Testis (tissue), 3 donors: ENCODE data around the gene ITGB8. TPM values are rescaled to one million over a fixed set of nuclear protein-coding genes. Genes with fewer than 3 reads are reported as not detected.

Source experiments
- DNase-seq: peaks from one replicate; pipeline ENCODE4 v3.0.0-alpha.2; 2019
- H3K27ac ChIP-seq, 2 donors: fragments of 200-600 bp; sonication (generic); one replicate each; pipeline ENCODE4 v1.5.1; 2019
- H3K27me3 ChIP-seq: fragments of 200-600 bp; sonication (generic); one replicate; pipeline ENCODE4 v1.5.1; 2019
- H3K36me3 ChIP-seq: fragments of 200-600 bp; sonication (generic); one replicate; pipeline ENCODE4 v1.5.1; 2017; ENCODE audit warnings: low read depth; ENCODE audit errors: missing control alignments
- H3K4me1 ChIP-seq: fragments of 200-600 bp; sonication (generic); one replicate; pipeline ENCODE4 v1.5.1; 2019
- H3K4me3 ChIP-seq, 2 donors: fragments of 200-600 bp; sonication (generic); one replicate each; pipeline ENCODE4 v1.5.1; 2017 to 2019
- H3K9me3 ChIP-seq: fragments of 200-600 bp; sonication (generic); one replicate; pipeline ENCODE4 v1.5.1; 2017
- POLR2A ChIP-seq: fragments of 450-650 bp; IDR thresholded peaks from one replicate; pipeline ENCODE4 v1.6.1; 2017; ENCODE audit warnings: antibody characterized with exemption, mild to moderate bottlenecking, moderate library complexity
- WGBS, 2 donors: methylation state at CpG; one replicate each; pipeline ENCODE4 v1.1.5; 2018; 5-methylcytosine and 5-hydroxymethylcytosine counted together
- intact Hi-C: fragments of 100-400 bp; cut with DNase I; formaldehyde crosslinking; loops from one replicate; pipeline ENCODE4 v1.15.1; 2023; ENCODE audit warnings: low total_unique reads
- polyA plus RNA-seq: library from polyadenylated mRNA; stranded (reverse); fragments of 350-450 nt; fragmentation: Illumina TruSeq; extraction: RNeasy Lipid Tissue Mini Kit (QIAGEN cat#74804); gene quantifications from one replicate; pipeline ENCODE4 v1.2.3, GENCODE V29; 2014; ENCODE audit warnings: low read depth, low replicate concordance; ENCODE audit not compliant: insufficient read depth
- total RNA-seq, 2 donors: library from RNA; depleted of rRNA; stranded (reverse); fragments of >200 nt; gene quantifications; one replicate each; pipeline ENCODE4 v1.2.3, GENCODE V29; 2016
- TF ChIP-seq, protein P1 (sequence below), 3 experiments: fragments of 450-650 bp in 2 of 3; fragments of 200-600 bp in 1 of 3; sonication (generic) in 1 of 3; IDR thresholded peaks; one replicate each; pipeline ENCODE4 v1.5.1; 2016 to 2019; ENCODE audit warnings: antibody characterized with exemption in 3 of 3, mild to moderate bottlenecking in 2 of 3, moderate library complexity in 1 of 3

ITGB8 gene
- total and polyA plus RNA-seq, 3 donors from 2014 or later = 9.5 to 111 (median 104) TPM

DNA sequence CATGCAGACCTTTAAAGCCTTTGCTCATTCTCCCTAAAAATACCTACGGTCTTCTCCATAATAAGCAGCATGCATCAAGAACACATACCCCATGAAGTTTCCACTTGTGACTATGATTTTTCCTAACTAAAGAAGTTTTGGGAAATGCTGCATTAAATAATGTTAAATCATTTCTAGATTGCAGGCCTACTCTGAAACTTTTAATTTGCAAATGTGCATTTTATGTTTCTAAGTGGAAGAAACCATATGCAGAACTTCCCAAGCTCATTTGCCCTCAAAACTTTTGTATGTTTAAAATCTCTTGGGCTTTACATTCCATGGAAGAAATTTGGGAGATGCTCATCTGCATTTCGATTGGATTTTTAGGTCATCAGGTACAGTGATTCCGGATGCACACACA is 63.6 kb downstream of the ITGB8 start:
- no peak for DNase-seq
- no peaks in the 10 kb centered on the region for H3K36me3 ChIP-seq

DNA sequence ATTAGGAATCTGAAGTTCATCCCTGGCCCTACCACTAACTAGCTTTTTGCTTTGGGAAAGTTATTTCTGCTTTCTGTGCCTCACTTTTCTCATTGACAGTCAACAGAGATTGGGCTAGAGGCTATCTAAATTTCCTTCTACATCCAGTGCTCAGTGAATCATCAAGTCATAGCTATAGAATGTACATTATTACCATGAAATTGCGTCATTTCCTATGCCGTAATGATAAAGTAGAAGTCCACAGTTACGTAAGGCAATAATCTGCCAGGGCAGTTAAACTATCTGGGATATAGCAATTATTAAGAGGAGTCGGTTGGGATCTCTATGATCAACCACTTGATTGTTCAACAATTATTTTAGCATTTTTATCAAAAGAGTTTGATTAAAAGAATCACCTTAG is 64.4 kb downstream of the ITGB8 start:
- Histone ChIP-seq H3K27ac (no peak overlapping the region), H3K36me3 (no peaks in the 10 kb centered on the region), H3K4me3 (no peak overlapping the region), H3K27me3 (no peaks in the 10 kb centered on the region), H3K4me1 (no peaks in the 10 kb centered on the region), H3K9me3 (no peaks in the 10 kb centered on the region)
- TF ChIP-seq, protein P1, sequence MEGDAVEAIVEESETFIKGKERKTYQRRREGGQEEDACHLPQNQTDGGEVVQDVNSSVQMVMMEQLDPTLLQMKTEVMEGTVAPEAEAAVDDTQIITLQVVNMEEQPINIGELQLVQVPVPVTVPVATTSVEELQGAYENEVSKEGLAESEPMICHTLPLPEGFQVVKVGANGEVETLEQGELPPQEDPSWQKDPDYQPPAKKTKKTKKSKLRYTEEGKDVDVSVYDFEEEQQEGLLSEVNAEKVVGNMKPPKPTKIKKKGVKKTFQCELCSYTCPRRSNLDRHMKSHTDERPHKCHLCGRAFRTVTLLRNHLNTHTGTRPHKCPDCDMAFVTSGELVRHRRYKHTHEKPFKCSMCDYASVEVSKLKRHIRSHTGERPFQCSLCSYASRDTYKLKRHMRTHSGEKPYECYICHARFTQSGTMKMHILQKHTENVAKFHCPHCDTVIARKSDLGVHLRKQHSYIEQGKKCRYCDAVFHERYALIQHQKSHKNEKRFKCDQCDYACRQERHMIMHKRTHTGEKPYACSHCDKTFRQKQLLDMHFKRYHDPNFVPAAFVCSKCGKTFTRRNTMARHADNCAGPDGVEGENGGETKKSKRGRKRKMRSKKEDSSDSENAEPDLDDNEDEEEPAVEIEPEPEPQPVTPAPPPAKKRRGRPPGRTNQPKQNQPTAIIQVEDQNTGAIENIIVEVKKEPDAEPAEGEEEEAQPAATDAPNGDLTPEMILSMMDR (IDR thresholded peaks at IDR 0.05) = no peak
- no peak for TF ChIP-seq POLR2A
- 86 to 94% methylated on average over 4 of the region's 4 CpGs for WGBS, 2 donors
- no peak for DNase-seq
- intact Hi-C loops = no loop called here

More for the DNA sequence above, 63.6 kb downstream of the ITGB8 start:
- 93 to 95% methylated on average over 3 of the region's 3 CpGs for whole genome bisulfite sequencing, 2 donors
- intact Hi-C loops = no loop called here
- Histone ChIP-seq H3K27ac (no peak overlapping the region), H3K9me3 (no peaks in the 10 kb centered on the region), H3K27me3 (no peaks in the 10 kb centered on the region), H3K4me1 (no peaks in the 10 kb centered on the region), H3K4me3 (no peak overlapping the region)
- TF ChIP-seq POLR2A = no peak
- TF ChIP-seq, protein P1 (IDR thresholded peaks at IDR 0.05) = no peak

DNA sequence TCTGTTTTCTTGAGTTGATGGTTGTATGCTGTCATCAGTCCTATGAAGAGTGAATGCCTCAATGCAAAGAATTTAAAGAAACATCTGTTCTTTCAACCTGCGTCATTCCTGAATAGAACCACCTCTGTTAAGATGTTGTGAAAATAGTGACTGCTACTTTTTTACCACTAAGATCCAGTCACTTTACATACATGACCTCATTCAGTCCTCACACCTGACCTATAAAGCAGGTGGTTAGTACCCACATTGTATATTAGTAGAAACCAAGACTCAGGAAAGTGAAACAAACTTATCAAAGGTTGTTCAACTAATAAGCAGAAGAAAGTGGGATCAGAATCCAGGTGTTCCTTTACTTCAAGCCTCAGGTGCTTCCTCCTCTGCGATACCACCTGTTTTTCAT is 64.8 kb downstream of the ITGB8 start:
- Histone ChIP-seq H3K27ac (no peak overlapping the region), H3K4me3 (no peak overlapping the region), H3K27me3 (no peaks in the 10 kb centered on the region), H3K4me1 (no peaks in the 10 kb centered on the region), H3K9me3 (no peaks in the 10 kb centered on the region), H3K36me3 (no peaks in the 10 kb centered on the region)
- 76 to 88% methylated on average over 2 of the region's 2 CpGs for WGBS, 2 donors
- intact Hi-C loops = no loop called here
- no peak for DNase-seq
- TF ChIP-seq POLR2A = no peak
- TF ChIP-seq, protein P1 (IDR thresholded peaks at IDR 0.05) = no peak

DNA sequence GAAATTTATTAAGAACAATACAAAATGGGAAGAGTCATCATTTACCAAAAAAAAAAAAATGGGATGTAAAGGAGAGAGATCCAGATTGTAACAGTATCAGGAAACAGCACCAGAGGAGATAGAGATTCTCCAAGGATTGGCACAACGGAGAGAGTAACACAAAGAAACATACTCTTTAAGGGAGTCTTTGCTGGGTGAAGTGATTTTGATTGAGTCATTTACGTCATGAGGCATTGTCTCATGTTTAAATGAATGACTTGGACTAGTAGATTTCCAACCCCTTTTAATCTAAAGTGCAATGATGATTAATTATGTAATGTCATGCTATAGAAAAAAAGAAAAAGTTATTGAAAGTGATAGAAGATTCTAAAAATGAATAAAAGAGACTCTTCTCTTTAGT is 68.8 kb downstream of the ITGB8 start:
- Histone ChIP-seq H3K4me1 (peaks cover 12% of the 10 kb centered on the region), H3K27ac (no peak overlapping the region), H3K9me3 (no peaks in the 10 kb centered on the region), H3K27me3 (no peaks in the 10 kb centered on the region), H3K4me3 (no peak overlapping the region), H3K36me3 (no peaks in the 10 kb centered on the region)
- intact Hi-C loops = no loop called here
- TF ChIP-seq, protein P1 (IDR thresholded peaks at IDR 0.05) = no peak
- no peak for TF ChIP-seq POLR2A
- WGBS, 2 donors = 62 to 79% methylated on average over 2 of the region's 2 CpGs
- DNase-seq = no peak
